Astrocyte (in vitro differentiated cells and primary cell): ENCODE results near the gene EFS. TPM values are rescaled to one million over a fixed set of nuclear protein-coding genes. Genes with fewer than 3 reads are reported as not detected.

Experiments
- DNase-seq: peaks from one replicate; pipeline ENCODE4 v3.0.0-alpha.2; 2010; ENCODE audit warnings: low read depth
- FAIRE-seq: peaks from 2 replicates; lab custom pipeline; 2011; peaks lifted over from hg19 to GRCh38; lab: Jason Lieb, UNC
- H2AFZ ChIP-seq: 2 replicates; pipeline ENCODE4 v1.6.0; 2012; ENCODE audit warnings: low read depth, low read length, inconsistent platforms
- H3K27ac ChIP-seq: 2 replicates; pipeline ENCODE4 v1.5.1; 2011; ENCODE audit warnings: low read depth, low read length, inconsistent platforms
- H3K27me3 ChIP-seq: 2 replicates; pipeline ENCODE4 v1.6.0; 2011; ENCODE audit warnings: low read length, inconsistent platforms; ENCODE audit not compliant: insufficient read depth
- H3K36me3 ChIP-seq: 2 replicates; pipeline ENCODE4 v1.5.1; 2011; ENCODE audit warnings: low read length, inconsistent platforms; ENCODE audit not compliant: insufficient read depth
- H3K4me1 ChIP-seq: 2 replicates; pipeline ENCODE4 v1.5.1; 2011; ENCODE audit warnings: low read length, inconsistent platforms; ENCODE audit not compliant: insufficient read depth
- H3K4me2 ChIP-seq: 2 replicates; pipeline ENCODE4 v1.6.0; 2012; ENCODE audit warnings: low read length, inconsistent platforms
- H3K4me3 ChIP-seq: 2 replicates; pipeline ENCODE4 v1.5.1; 2011; ENCODE audit warnings: low read depth, mild to moderate bottlenecking, low read length, inconsistent platforms; ENCODE audit not compliant: insufficient read depth
- H3K79me2 ChIP-seq: 2 replicates; pipeline ENCODE4 v1.6.0; 2012; ENCODE audit warnings: mild to moderate bottlenecking, low read length, inconsistent platforms; ENCODE audit not compliant: insufficient read depth
- H3K9ac ChIP-seq: 2 replicates; pipeline ENCODE4 v1.6.0; 2012; ENCODE audit warnings: mild to moderate bottlenecking, low read length, inconsistent platforms
- H3K9me3 ChIP-seq: 2 replicates; pipeline ENCODE4 v1.5.1; 2012; ENCODE audit warnings: low read depth, mild to moderate bottlenecking, low read length, inconsistent platforms; ENCODE audit not compliant: insufficient read depth
- H4K20me1 ChIP-seq: 2 replicates; pipeline ENCODE4 v1.6.0; 2012; ENCODE audit warnings: low read length, inconsistent platforms; ENCODE audit not compliant: insufficient read depth
- H3K27ac Mint-ChIP-seq: one replicate; pipeline ENCODE4 v1.8.0; 2021; ENCODE audit warnings: mild to moderate bottlenecking, mixed read lengths; ENCODE audit not compliant: unreplicated experiment
- H3K27me3 Mint-ChIP-seq: one replicate; pipeline ENCODE4 v1.8.0; 2021; ENCODE audit warnings: low read depth, mixed read lengths; ENCODE audit not compliant: unreplicated experiment
- H3K36me3 Mint-ChIP-seq: one replicate; pipeline ENCODE4 v1.8.0; 2021; ENCODE audit warnings: low read depth, mixed read lengths; ENCODE audit not compliant: unreplicated experiment
- H3K4me1 Mint-ChIP-seq: one replicate; pipeline ENCODE4 v1.8.0; 2021; ENCODE audit warnings: low read depth, mixed read lengths; ENCODE audit not compliant: unreplicated experiment
- H3K4me3 Mint-ChIP-seq: one replicate; pipeline ENCODE4 v1.8.0; 2021; ENCODE audit warnings: mild to moderate bottlenecking, moderate library complexity, mixed read lengths; ENCODE audit not compliant: unreplicated experiment
- H3K9me3 Mint-ChIP-seq: one replicate; pipeline ENCODE4 v1.8.0; 2021; ENCODE audit warnings: mild to moderate bottlenecking, mixed read lengths; ENCODE audit not compliant: unreplicated experiment
- CTCF ChIP-seq: IDR thresholded peaks from 2 replicates; pipeline ENCODE4 v1.5.1; 2011; ENCODE audit warnings: low read depth, mild to moderate bottlenecking, inconsistent platforms, low read length, moderate library complexity; ENCODE audit not compliant: insufficient read depth
- EZH2 ChIP-seq: IDR thresholded peaks from 2 replicates; pipeline ENCODE4 v1.6.1; 2012; ENCODE audit warnings: mild to moderate bottlenecking, low read length, inconsistent platforms; ENCODE audit not compliant: insufficient read depth
- total RNA-seq: library from RNA; stranded (reverse); gene quantifications from 2 replicates; pipeline ENCODE4 v1.2.1, GENCODE V29; 2021

Gene EFS
- total RNA-seq, 1 donor from 2014 or later: 6.5 TPM

GRCh38 chr14:23380976-23381375 is 16.0 kb upstream of the EFS start:
- H3K27me3 Mint-ChIP-seq: peaks cover 63% of the 10 kb centered on the region
- TF ChIP-seq CTCF (no peak), EZH2 (no peak)
- Histone ChIP-seq H2AFZ (no peak overlapping the region), H3K79me2 (no peaks in the 10 kb centered on the region), H3K36me3 (no peaks in the 10 kb centered on the region), H3K27me3 (peaks cover 2% of the 10 kb centered on the region), H3K27ac (no peak overlapping the region), H3K9ac (no peak overlapping the region), H4K20me1 (no peaks in the 10 kb centered on the region), H3K4me1 (no peaks in the 10 kb centered on the region), H3K4me3 (no peak overlapping the region), H3K9me3 (no peaks in the 10 kb centered on the region), H3K4me2 (no peak overlapping the region)
- no peak overlapping the region for H3K4me3 Mint-ChIP-seq
- no peak for DNase-seq
- H3K9me3 Mint-ChIP-seq: peaks cover 1% of the 10 kb centered on the region
- no peak overlapping the region for H3K27ac Mint-ChIP-seq
- no peak for FAIRE-seq
- H3K36me3 Mint-ChIP-seq: peaks cover 3% of the 10 kb centered on the region
- peaks cover 3% of the 10 kb centered on the region for H3K4me1 Mint-ChIP-seq

- no peak overlapping the region for H3K27ac ChIP-seq
- Mint-ChIP-seq H3K9me3 (no peaks in the 10 kb centered on the region), H3K27me3 (peaks cover 63% of the 10 kb centered on the region), H3K36me3 (peaks cover 3% of the 10 kb centered on the region), H3K27ac (no peak overlapping the region), H3K4me3 (no peak overlapping the region), H3K4me1 (peaks cover 3% of the 10 kb centered on the region)
- no peak for FAIRE-seq
- H3K27me3 ChIP-seq: peaks cover 2% of the 10 kb centered on the region
- no peaks in the 10 kb centered on the region for H3K79me2 ChIP-seq
- no peak for DNase-seq
- H3K4me1 ChIP-seq: no peaks in the 10 kb centered on the region
- no peak overlapping the region for H2AFZ ChIP-seq
- TF ChIP-seq CTCF (no peak), EZH2 (no peak)
- H3K9me3 ChIP-seq: no peaks in the 10 kb centered on the region
- no peak overlapping the region for H3K4me3 ChIP-seq
- no peak overlapping the region for H3K4me2 ChIP-seq
- H4K20me1 ChIP-seq: no peaks in the 10 kb centered on the region
- no peak overlapping the region for H3K9ac ChIP-seq
- no peaks in the 10 kb centered on the region for H3K36me3 ChIP-seq
Measured at GRCh38 chr14:23380197-23380914, 15.4 kb upstream of the EFS start.
